Left kidney (tissue), 2 donors: ENCODE measurements around the gene SULT2B1. TPM values are rescaled to one million over a fixed set of nuclear protein-coding genes. Genes with fewer than 3 reads are reported as not detected.

Source experiments
- DNase-seq: peaks from one replicate; pipeline ENCODE4 v3.0.0-alpha.2; 2013
- polyA plus RNA-seq: library from polyadenylated mRNA; unstranded; fragments of 120-200 nt; gene quantifications from one replicate; pipeline ENCODE4 v1.2.1, GENCODE V29; 2013; ENCODE audit not compliant: insufficient read length

The SULT2B1 gene
- polyA plus RNA-seq, 1 donor: 0.38 TPM

DNA sequence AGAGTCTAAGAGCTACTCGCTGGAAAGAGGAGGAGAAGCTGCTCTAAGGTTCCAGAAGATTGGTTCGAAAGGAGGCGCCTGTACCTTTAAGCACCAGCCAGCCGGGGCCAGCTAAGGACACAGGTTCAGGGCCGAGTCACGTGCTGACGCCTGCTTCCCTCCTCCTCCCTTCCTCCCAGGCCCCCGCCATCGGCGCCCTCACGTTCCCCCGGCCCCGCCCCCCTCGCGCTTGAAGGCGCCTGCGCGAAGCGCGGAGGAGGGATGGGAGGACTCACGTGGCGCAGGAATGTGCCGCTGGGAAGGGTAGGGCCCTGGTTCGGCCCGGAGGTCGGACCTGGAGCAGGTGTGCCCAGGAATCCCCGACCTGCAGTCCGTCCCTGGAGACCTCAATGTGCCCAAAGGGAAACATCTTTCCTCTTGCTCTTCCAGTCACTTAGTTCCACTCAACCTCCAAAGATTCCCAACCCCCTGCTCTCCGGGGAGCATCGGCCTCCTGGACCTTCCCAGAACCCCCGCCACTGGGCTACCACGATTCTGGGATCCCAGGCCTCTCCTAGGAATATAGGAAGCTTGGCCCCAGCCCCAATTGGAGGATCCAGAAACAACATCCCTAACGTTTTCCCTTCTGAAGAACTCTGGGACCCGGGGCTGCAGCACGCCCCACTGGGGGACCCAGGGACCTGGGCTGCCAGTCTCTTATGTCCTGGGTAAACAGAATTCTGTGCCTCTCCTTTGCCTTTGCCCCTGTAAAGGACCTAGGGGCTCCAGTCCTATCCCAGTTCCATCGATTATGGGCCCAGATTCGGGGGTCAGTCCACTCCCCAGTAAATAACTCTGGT is 82.7 kb downstream of the SULT2B1 start:
- DNase-seq: peak; percentile 97

DNA sequence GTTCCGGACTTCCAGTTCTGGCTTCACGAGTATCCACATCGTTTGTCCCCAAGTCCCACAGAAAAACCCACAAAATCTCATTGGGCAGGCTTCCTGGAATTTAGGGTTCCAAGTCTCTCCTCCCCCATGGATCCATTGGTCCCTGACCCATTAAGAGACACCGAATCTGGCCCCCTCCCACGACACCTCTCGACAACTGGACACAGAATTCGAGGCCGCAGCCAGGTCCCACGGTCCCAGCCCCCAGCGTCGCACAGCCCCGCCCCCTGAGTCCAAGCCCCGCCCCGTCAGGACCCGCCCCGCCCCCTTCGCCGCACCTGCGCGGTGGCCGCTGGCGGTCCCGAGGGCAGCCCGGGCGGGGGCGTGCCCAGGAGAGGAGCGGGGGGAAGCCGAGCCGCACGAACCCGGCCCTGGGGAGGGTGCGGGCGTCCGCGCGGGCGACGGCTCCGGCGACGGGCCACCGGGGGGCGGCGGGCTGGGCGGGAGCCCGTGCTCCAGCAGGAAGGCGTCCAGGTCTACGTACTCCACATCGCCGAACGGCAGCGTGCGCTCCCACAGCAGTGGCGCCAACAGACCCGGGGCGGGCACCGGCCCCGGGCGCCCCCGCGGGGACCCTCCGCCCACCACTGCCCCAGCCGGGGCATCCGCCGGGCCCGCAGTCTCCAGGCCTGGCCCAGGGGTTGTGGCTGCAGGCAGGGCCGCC is 83.4 kb downstream of the SULT2B1 start:
- no peak for DNase-seq

GRCh38 chr19:48635966-48636858 is 84.2 kb downstream of the SULT2B1 start:
- DNase-seq: no peak

GRCh38 chr19:48636859-48637448 is 85.0 kb downstream of the SULT2B1 start, which contains the start of gene DBP:
DBP (minus strand) TSS chr19:48637379; CDS start chr19:48636994, 385 bp downstream.
- DNase-seq: no peak

- peak; percentile 98 for DNase-seq
These were observed 85.5 kb downstream of the SULT2B1 start for GRCh38 chr19:48637449-48637947.

GRCh38 chr19:48637948-48638830 is 86.2 kb downstream of the SULT2B1 start:
- peak; percentile 92 for DNase-seq

DNA sequence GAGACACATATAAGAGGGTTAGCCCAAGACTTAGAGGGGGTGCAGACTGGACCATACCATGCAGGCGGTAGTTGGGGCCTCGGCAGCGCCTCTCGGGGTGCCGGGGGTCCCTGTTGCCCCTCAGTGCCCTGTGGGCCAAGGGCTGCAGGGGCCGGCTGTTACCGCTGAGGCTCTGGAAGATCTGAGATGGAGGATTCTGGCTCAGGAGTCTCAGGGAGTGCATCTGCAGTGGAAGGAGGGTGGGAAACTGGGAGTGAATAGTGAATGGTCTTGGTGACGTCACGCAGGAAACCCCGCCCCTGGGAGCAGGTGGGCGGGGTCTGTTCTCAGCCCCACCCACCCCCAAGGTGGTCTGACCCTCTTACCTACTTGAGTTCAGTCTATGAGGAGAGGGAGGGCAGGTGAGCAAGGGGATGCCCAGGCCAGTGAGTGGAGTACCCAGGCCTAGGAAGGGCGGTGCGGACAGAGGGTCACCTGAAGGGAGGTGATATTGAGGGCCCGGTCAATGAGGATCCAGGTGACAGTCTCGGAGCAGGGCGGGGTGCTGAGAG is 86.9 kb downstream of the SULT2B1 start:
- DNase-seq: no peak

DNA sequence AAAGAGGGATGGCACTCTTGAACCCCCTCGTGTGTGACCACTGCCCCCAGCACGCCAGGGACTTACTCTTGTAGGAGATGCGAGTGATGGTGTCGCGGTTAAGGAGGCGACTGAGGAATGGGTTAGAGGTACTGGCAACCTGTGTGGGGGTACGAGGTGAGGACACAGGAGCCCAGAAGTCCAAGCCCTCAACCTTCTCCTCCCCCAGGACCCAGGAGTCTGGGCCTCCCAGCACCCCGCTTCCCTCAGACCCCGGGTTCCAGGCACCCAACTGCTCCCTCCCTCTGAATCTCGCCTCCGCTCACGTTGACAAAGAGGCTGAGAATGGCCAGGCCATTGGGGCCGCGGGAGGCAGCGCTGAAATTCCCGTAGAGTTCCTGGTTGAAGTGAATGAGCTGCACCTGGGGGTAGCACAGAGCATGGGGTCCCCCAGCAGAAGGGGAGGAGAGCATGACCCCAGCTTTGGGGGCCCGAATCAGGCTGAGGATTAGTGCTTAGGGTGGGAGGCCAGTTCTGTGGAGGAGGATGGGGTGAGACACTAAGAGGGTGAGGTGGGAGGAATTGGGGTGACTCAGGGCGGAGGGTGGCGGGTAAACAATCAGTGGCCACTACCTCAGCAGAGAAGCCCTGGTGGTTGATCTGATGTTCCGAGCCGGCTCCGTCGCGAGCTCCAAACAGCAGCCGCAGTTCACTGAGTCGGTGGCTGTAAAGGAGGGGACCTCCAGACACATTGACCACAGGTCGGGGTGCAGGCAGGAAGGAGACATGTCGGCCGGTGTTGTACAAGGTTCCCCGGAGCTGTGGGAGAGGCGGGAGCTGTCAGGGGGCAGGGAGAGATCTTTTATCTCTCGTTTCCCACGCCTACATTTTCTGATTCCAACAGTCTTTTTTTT is 87.8 kb downstream of the SULT2B1 start:
- DNase-seq: no peak

DNA sequence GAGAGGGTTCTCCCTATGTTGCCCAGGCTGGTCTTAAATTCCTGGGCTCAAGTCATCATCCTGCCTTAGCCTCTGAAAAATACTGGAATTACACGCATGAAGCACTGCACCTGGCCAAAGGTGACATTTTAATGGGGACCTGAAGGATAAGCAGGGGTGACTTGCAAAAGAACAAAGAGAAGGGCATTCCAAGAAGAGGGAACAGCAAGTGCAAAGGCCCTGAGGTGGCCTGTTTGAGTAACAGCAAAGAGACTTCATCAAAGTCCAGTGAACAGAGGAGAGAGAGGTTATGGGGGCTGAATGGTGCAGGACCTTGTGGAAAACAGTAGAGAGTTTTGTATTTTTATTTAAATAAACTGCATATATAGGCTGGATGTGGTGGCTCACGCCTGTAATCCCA is 89.9 kb downstream of the SULT2B1 start:
- no peak for DNase-seq

- DNase-seq: no peak
These were observed 90.9 kb downstream of the SULT2B1 start for GRCh38 chr19:48642862-48643261.

DNA sequence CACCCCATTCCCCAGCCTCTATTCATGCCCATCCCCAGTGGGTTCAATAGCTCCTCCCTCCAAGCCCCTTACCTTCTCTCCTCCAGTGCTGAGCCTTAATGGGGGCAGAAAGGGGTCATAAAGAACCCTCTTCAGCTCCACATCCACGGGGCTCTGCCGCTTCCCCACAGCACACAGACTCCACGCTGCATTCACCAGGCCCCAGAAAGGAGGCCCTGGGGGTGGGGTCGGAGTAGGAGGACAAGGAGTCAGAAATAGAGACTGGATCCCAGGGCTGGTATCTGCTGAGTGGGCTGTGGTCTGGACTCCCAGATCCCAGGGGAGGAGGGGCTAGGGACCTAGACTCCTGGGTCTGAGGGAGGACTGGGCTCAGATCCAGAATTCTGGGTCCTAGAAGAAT is 92.4 kb downstream of the SULT2B1 start:
- DNase-seq: no peak

GRCh38 chr19:48644839-48645619 is 93.1 kb downstream of the SULT2B1 start:
- DNase-seq: no peak

- no peak for DNase-seq
These were observed 93.6 kb downstream of the SULT2B1 start for GRCh38 chr19:48645620-48646000.

DNA sequence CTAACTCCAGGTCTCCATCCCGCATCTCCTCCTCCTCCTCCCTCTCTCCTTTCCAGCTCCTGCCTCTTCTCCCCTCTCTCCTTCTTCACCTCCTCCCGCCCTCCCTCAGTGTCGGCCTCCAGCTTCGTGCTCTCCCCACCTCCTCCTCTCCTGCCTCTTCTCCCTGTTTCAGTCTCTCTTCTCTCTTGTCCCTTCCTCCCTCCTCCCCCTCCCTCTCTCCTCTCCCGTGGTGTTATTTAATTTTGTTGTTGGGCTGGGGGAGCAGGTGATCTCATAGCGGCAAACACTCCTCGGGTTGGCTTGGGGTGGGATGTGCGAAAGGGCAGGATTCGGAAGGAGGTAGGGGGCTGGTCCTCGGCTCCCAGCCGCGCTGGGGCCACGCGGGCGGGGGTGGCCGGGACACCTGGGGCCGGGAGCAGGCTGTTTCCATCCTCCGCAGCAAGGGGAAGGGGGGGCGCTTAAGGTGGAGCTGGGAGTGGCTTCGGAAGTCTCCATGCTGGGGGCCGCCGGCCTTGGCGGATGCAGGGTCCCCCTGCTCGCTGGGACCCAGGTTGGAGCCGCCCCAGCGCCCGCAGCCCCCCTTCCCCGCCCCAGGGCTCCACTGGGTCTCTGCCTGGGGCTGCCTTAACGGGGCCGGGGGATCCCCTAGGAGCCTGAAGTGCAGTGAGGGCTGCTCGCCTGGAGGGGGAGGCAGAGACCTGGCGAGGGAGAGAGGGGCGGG is 94.2 kb downstream of the SULT2B1 start, which contains the start of gene CA11:
Gene CA11, minus strand, starts transcription at position 187 of the 721 bp plus-strand sequence. CDS start 555 bp downstream, outside the sequence.
- DNase-seq: peak; percentile 91

GRCh38 chr19:48646722-48647216 is 94.8 kb downstream of the SULT2B1 start:
- no peak for DNase-seq

GRCh38 chr19:48648134-48648533 is 96.2 kb downstream of the SULT2B1 start:
- no peak for DNase-seq
